CD14-positive monocyte (primary cell): ENCODE data around the gene TGFBR3. TPM values are rescaled to one million over a fixed set of nuclear protein-coding genes. Genes with fewer than 3 reads are reported as not detected.
A peak's percentile ranks its signal among the peaks of the same experiment; 100 is the strongest.
"Not testable (repeated sequence)": the region's sequence is repeated elsewhere in the genome, so short reads cannot be mapped to it uniquely, and the experiment has no call there.

Experiments used
- DNase-seq, 3 donors: peaks; one replicate each; pipeline ENCODE4 v3.0.0-alpha.2; 2011 to 2022
- H2AFZ ChIP-seq: 2 replicates; pipeline ENCODE4 v1.6.0; 2012; ENCODE audit warnings: mild to moderate bottlenecking, low read depth, low read length, inconsistent platforms; ENCODE audit not compliant: insufficient read depth, poor library complexity, severe bottlenecking
- H3K27ac ChIP-seq, 2 donors: 1 replicate in 1 of 2; 2 replicates in 1 of 2; pipeline ENCODE4 v1.5.1; 2012 to 2013; ENCODE audit warnings: low read length in 2 of 2, control low read depth in 1 of 2, inconsistent platforms in 1 of 2, low read depth in 1 of 2, mild to moderate bottlenecking in 1 of 2
- H3K27me3 ChIP-seq, 2 donors: one replicate each; pipeline versions ENCODE4 v1.6.0 to v1.6.1; 2011 to 2013; ENCODE audit warnings: low read length in 2 of 2; ENCODE audit not compliant: control insufficient read depth in 2 of 2, insufficient read depth in 2 of 2
- H3K36me3 ChIP-seq, 2 donors: replicated peaks in 1 of 2; 1 replicate in 1 of 2; 2 replicates in 1 of 2; pipeline versions ENCODE4 v1.5.1 to v1.6.1; 2012 to 2013; ENCODE audit warnings: low read length in 2 of 2, control low read depth in 1 of 2, inconsistent platforms in 1 of 2, mild to moderate bottlenecking in 1 of 2; ENCODE audit not compliant: insufficient read depth in 2 of 2, control insufficient read depth in 1 of 2
- H3K4me1 ChIP-seq, 2 donors: 1 replicate in 1 of 2; 2 replicates in 1 of 2; pipeline versions ENCODE4 v1.5.1 to v1.6.1; 2012 to 2013; ENCODE audit warnings: low read length in 2 of 2, control low read depth in 1 of 2, inconsistent platforms in 1 of 2, mild to moderate bottlenecking in 1 of 2, moderate library complexity in 1 of 2; ENCODE audit not compliant: insufficient read depth in 2 of 2, control insufficient read depth in 1 of 2
- H3K4me2 ChIP-seq: replicated peaks from 2 replicates; pipeline ENCODE3; 2012; ENCODE audit warnings: low read length, moderate library complexity, mild to moderate bottlenecking; ENCODE audit not compliant: poor library complexity, severe bottlenecking; ENCODE audit errors: extremely low read depth
- H3K4me3 ChIP-seq, 3 experiments: fragments of 200-600 bp in 1 of 3; sonication (generic) in 1 of 3; replicated peaks in 1 of 3; 1 replicate in 2 of 3; 2 replicates in 1 of 3; pipeline ENCODE4 v1.5.1; 2011 to 2013; ENCODE audit warnings: low read length in 3 of 3, mild to moderate bottlenecking in 3 of 3, control low read depth in 2 of 3, low read depth in 2 of 3, inconsistent platforms in 1 of 3, moderate library complexity in 1 of 3
- H3K79me2 ChIP-seq: 2 replicates; pipeline ENCODE4 v1.6.0; 2012; ENCODE audit warnings: mild to moderate bottlenecking, control low read depth, inconsistent platforms, low read length, moderate library complexity; ENCODE audit not compliant: insufficient read depth
- H3K9ac ChIP-seq: 2 replicates; pipeline ENCODE4 v1.6.0; 2017; ENCODE audit warnings: low read length, mild to moderate bottlenecking; ENCODE audit not compliant: insufficient read depth, poor library complexity, severe bottlenecking
- H3K9me3 ChIP-seq, 2 donors: replicated peaks in 1 of 2; 1 replicate in 1 of 2; 2 replicates in 1 of 2; pipeline versions ENCODE4 v1.5.1 to v1.6.1; 2012 to 2013; ENCODE audit warnings: low read length in 2 of 2, control low read depth in 1 of 2; ENCODE audit not compliant: control insufficient read depth in 1 of 2, insufficient read depth in 1 of 2
- H4K20me1 ChIP-seq: 2 replicates; pipeline ENCODE4 v1.6.0; 2012; ENCODE audit warnings: mild to moderate bottlenecking, low read length, control low read depth, moderate library complexity; ENCODE audit not compliant: insufficient read depth
- H3K27ac Mint-ChIP-seq, 7 donors: one replicate each; pipeline ENCODE4 v1.8.0; 2020; ENCODE audit warnings: mild to moderate bottlenecking in 7 of 7, mixed read lengths in 7 of 7, moderate library complexity in 6 of 7, inconsistent platforms in 2 of 7
- H3K27me3 Mint-ChIP-seq, 3 donors: one replicate each; pipeline ENCODE4 v1.8.0; 2021 to 2022; ENCODE audit warnings: low read depth in 3 of 3, mild to moderate bottlenecking in 3 of 3, mixed read lengths in 3 of 3, moderate library complexity in 3 of 3, inconsistent platforms in 1 of 3
- H3K36me3 Mint-ChIP-seq, 2 donors: one replicate each; pipeline ENCODE4 v1.8.0; 2020; ENCODE audit warnings: mixed read lengths in 2 of 2, inconsistent platforms in 1 of 2, mild to moderate bottlenecking in 1 of 2
- H3K4me1 Mint-ChIP-seq: one replicate; pipeline ENCODE4 v1.8.0; 2020; ENCODE audit warnings: mild to moderate bottlenecking, mixed read lengths
- H3K4me3 Mint-ChIP-seq, 2 donors: one replicate each; pipeline ENCODE4 v1.8.0; 2020; ENCODE audit warnings: mild to moderate bottlenecking in 2 of 2, mixed read lengths in 2 of 2, moderate library complexity in 1 of 2
- H3K9me3 Mint-ChIP-seq, 7 donors: one replicate each; pipeline ENCODE4 v1.8.0; 2020 to 2022; ENCODE audit warnings: mixed read lengths in 7 of 7, mild to moderate bottlenecking in 6 of 7, moderate library complexity in 6 of 7, inconsistent platforms in 2 of 7
- WGBS: methylation state at CpG from one replicate; pipeline ENCODE4 v1.1.5; 2013; ENCODE audit warnings: missing lambda C conversion rate; ENCODE audit not compliant: insufficient coverage; 5-methylcytosine and 5-hydroxymethylcytosine counted together
- intact Hi-C, 2 donors: fragments of 100-400 bp; cut with micrococcal nuclease; formaldehyde crosslinking; loops; one replicate each; pipeline versions ENCODE4 v1.15.0 to v1.15.1; 2023
- polyA plus RNA-seq, 3 donors: library from polyadenylated mRNA; depleted of rRNA in 1 of 3; unstranded in 2 of 3; stranded (reverse) in 1 of 3; fragments of 300-500 nt in 2 of 3; fragments of >200 nt in 1 of 3; fragmentation: Illumina TruSeq in 2 of 3; gene quantifications; 1 replicate in 2 of 3; 2 replicates in 1 of 3; pipeline ENCODE4 v1.2.3, GENCODE V29; 2012 to 2021
- TF ChIP-seq, protein P1 (sequence below): fragments of 200-600 bp; IDR thresholded peaks from one replicate; pipeline ENCODE4 v1.8.0; 2022; ENCODE audit warnings: antibody characterized with exemption, mild to moderate bottlenecking

TGFBR3 gene
- polyA plus RNA-seq, 3 donors, result 0.09 to 0.28 (median 0.20) TPM

- H4K20me1 ChIP-seq, result no peaks in the 10 kb centered on the region
- no peak for DNase-seq
- H3K36me3 Mint-ChIP-seq, result no peaks in the 10 kb centered on the region
- H3K27me3 Mint-ChIP-seq, result peaks cover 0 to 5% (median 0%) of the 10 kb centered on the region in 3 donors
- H3K4me1 ChIP-seq, result no peaks in the 10 kb centered on the region
- H2AFZ ChIP-seq, result no peak overlapping the region
- WGBS, result 88% methylated on average over 1 of the region's 3 CpGs
- H3K79me2 ChIP-seq, result no peaks in the 10 kb centered on the region
- H3K4me3 ChIP-seq, result no peak overlapping the region
- no peak overlapping the region for H3K27ac Mint-ChIP-seq
- peaks cover 0 to 15% (median 7%) of the 10 kb centered on the region in 7 donors for H3K9me3 Mint-ChIP-seq
- intact Hi-C loops, result no loop called here
- no peaks in the 10 kb centered on the region for H3K27me3 ChIP-seq
- H3K9ac ChIP-seq, result no peak overlapping the region
- TF ChIP-seq, protein P1, sequence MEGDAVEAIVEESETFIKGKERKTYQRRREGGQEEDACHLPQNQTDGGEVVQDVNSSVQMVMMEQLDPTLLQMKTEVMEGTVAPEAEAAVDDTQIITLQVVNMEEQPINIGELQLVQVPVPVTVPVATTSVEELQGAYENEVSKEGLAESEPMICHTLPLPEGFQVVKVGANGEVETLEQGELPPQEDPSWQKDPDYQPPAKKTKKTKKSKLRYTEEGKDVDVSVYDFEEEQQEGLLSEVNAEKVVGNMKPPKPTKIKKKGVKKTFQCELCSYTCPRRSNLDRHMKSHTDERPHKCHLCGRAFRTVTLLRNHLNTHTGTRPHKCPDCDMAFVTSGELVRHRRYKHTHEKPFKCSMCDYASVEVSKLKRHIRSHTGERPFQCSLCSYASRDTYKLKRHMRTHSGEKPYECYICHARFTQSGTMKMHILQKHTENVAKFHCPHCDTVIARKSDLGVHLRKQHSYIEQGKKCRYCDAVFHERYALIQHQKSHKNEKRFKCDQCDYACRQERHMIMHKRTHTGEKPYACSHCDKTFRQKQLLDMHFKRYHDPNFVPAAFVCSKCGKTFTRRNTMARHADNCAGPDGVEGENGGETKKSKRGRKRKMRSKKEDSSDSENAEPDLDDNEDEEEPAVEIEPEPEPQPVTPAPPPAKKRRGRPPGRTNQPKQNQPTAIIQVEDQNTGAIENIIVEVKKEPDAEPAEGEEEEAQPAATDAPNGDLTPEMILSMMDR, result no peak
- H3K9me3 ChIP-seq, result peaks cover 4 to 10% of the 10 kb centered on the region in 2 donors
- no peaks in the 10 kb centered on the region for H3K36me3 ChIP-seq
- no peak overlapping the region for H3K4me2 ChIP-seq
- H3K4me3 Mint-ChIP-seq, result peak overlapping the region in 1 of 2 donors; percentile 31
- H3K4me1 Mint-ChIP-seq, result peaks cover 4% of the 10 kb centered on the region
- H3K27ac ChIP-seq, result no peak overlapping the region
Measured at GRCh38 chr1:91842056-91842455, 43.9 kb downstream of the TGFBR3 start.

GRCh38 chr1:91840276-91840675, 45.7 kb downstream of the TGFBR3 start:
- H3K4me3 Mint-ChIP-seq, H3K4me3 ChIP-seq, H3K4me2 ChIP-seq, H3K27ac ChIP-seq, H3K4me1 Mint-ChIP-seq, H2AFZ ChIP-seq, DNase-seq, H3K27me3 ChIP-seq, H3K4me1 ChIP-seq, H4K20me1 ChIP-seq, H3K27me3 Mint-ChIP-seq, H3K9ac ChIP-seq, H3K27ac Mint-ChIP-seq, intact Hi-C loops, H3K36me3 Mint-ChIP-seq, H3K36me3 ChIP-seq, H3K79me2 ChIP-seq: not testable (repeated sequence)
- H3K9me3 ChIP-seq, result peaks cover 4 to 10% of the 10 kb centered on the region in 2 donors
- peaks cover 0 to 15% (median 7%) of the 10 kb centered on the region in 7 donors for H3K9me3 Mint-ChIP-seq
